SJSA1 (cell line): ENCODE results near the gene CALY. TPM values are rescaled to one million over a fixed set of nuclear protein-coding genes. Genes with fewer than 3 reads are reported as not detected.

ENCODE experiments used
- DNase-seq, 2 experiments: peaks; one replicate each; pipeline ENCODE4 v3.0.0-alpha.2; 2015 to 2020; ENCODE audit warnings: low spot score in 2 of 2, low read depth in 1 of 2
- H3K27ac ChIP-seq: fragments of 250-450 bp; sonication (Bioruptor Pico); 2 replicates; pipeline ENCODE4 v1.5.1; 2020; ENCODE audit warnings: mild to moderate bottlenecking, moderate library complexity
- H3K27me3 ChIP-seq: fragments of 250-450 bp; sonication (Bioruptor Pico); replicated peaks from 2 replicates; pipeline ENCODE4 v1.5.1; 2020; ENCODE audit warnings: mild to moderate bottlenecking, moderate library complexity
- H3K36me3 ChIP-seq: fragments of 250-450 bp; sonication (Bioruptor Pico); 2 replicates; pipeline ENCODE4 v1.5.1; 2020; ENCODE audit warnings: mild to moderate bottlenecking
- H3K4me1 ChIP-seq: fragments of 250-450 bp; sonication (Bioruptor Pico); replicated peaks from 2 replicates; pipeline ENCODE4 v1.6.1; 2021; ENCODE audit warnings: mild to moderate bottlenecking
- H3K4me3 ChIP-seq: fragments of 250-450 bp; sonication (Bioruptor Pico); 2 replicates; pipeline ENCODE4 v1.5.1; 2020; ENCODE audit warnings: mild to moderate bottlenecking
- H3K9me3 ChIP-seq: fragments of 250-450 bp; sonication (Bioruptor Pico); replicated peaks from 2 replicates; pipeline ENCODE4 v1.5.1; 2020; ENCODE audit warnings: mild to moderate bottlenecking
- total RNA-seq: library from RNA; depleted of rRNA; stranded (reverse); fragments of >200 nt; shearing (Covaris generic); gene quantifications from 2 replicates; pipeline ENCODE4 v1.2.3, GENCODE V29; 2014

Gene CALY
- total RNA-seq, 1 experiment from 2014 or later = not detected

- H3K27me3 ChIP-seq = no peaks in the 10 kb centered on the region
- no peak overlapping the region for H3K27ac ChIP-seq
- DNase-seq = no peak
- no peaks in the 10 kb centered on the region; the same call in 1 of the 2 replicates for H3K4me1 ChIP-seq
- H3K4me3 ChIP-seq = no peak overlapping the region
- H3K36me3 ChIP-seq = peaks cover 39% of the 10 kb centered on the region
- H3K9me3 ChIP-seq = no peaks in the 10 kb centered on the region
Observed at GRCh38 chr10:133312769-133313145, 23.9 kb downstream of the CALY start.

- H3K27me3 ChIP-seq = no peaks in the 10 kb centered on the region
- H3K27ac ChIP-seq = no peak overlapping the region
- H3K4me3 ChIP-seq = no peak overlapping the region
- peaks cover 5% of the 10 kb centered on the region for H3K4me1 ChIP-seq
- DNase-seq = no peak
- H3K36me3 ChIP-seq = peaks cover 41% of the 10 kb centered on the region
- H3K9me3 ChIP-seq = no peaks in the 10 kb centered on the region
Observed at GRCh38 chr10:133312016-133312768, 24.5 kb downstream of the CALY start.

GRCh38 chr10:133311570-133311969, 25.1 kb downstream of the CALY start:
- no peaks in the 10 kb centered on the region for H3K27me3 ChIP-seq
- H3K4me3 ChIP-seq = no peak overlapping the region
- no peaks in the 10 kb centered on the region for H3K9me3 ChIP-seq
- H3K36me3 ChIP-seq = peaks cover 45% of the 10 kb centered on the region
- DNase-seq = no peak
- peaks cover 8% of the 10 kb centered on the region for H3K4me1 ChIP-seq
- no peak overlapping the region for H3K27ac ChIP-seq

- Histone ChIP-seq H3K9me3 (no peaks in the 10 kb centered on the region), H3K27ac (no peak overlapping the region), H3K27me3 (no peaks in the 10 kb centered on the region), H3K4me1 (peaks cover 8% of the 10 kb centered on the region), H3K4me3 (no peak overlapping the region), H3K36me3 (peaks cover 45% of the 10 kb centered on the region)
- DNase-seq = no peak
Observed at GRCh38 chr10:133310789-133311188, 25.9 kb downstream of the CALY start.

- Histone ChIP-seq H3K27ac (no peak overlapping the region), H3K27me3 (no peaks in the 10 kb centered on the region), H3K36me3 (peaks cover 45% of the 10 kb centered on the region), H3K9me3 (no peaks in the 10 kb centered on the region), H3K4me1 (peaks cover 8% of the 10 kb centered on the region), H3K4me3 (no peak overlapping the region)
- no peak for DNase-seq
Observed at GRCh38 chr10:133310399-133310755, 26.3 kb downstream of the CALY start.

- Histone ChIP-seq H3K4me3 (no peak overlapping the region; the same call in 1 of the 2 replicates), H3K27me3 (no peaks in the 10 kb centered on the region), H3K9me3 (no peaks in the 10 kb centered on the region), H3K36me3 (peaks cover 45% of the 10 kb centered on the region), H3K27ac (no peak overlapping the region), H3K4me1 (peaks cover 8% of the 10 kb centered on the region)
- DNase-seq = no peak
Observed at GRCh38 chr10:133309720-133310398, 26.8 kb downstream of the CALY start.

- peaks cover 45% of the 10 kb centered on the region for H3K36me3 ChIP-seq
- peak overlapping the region; percentile 98 for H3K4me3 ChIP-seq
- H3K27me3 ChIP-seq = no peaks in the 10 kb centered on the region
- peaks cover 8% of the 10 kb centered on the region for H3K4me1 ChIP-seq
- DNase-seq = peak in 1 of 2 experiments; percentile 92
- no peaks in the 10 kb centered on the region for H3K9me3 ChIP-seq
- peak overlapping the region; percentile 92 for H3K27ac ChIP-seq
Observed at GRCh38 chr10:133309100-133309719, 27.5 kb downstream of the CALY start.

- Histone ChIP-seq H3K4me3 (peak within 1 kb of the TSS; percentile 98), H3K4me1 (peaks cover 8% of the 10 kb centered on the region), H3K36me3 (peaks cover 50% of the 10 kb centered on the region), H3K27me3 (no peaks in the 10 kb centered on the region), H3K27ac (peak within 1 kb of the TSS; percentile 92), H3K9me3 (no peaks in the 10 kb centered on the region)
- DNase-seq = peak; percentile 86 to 92
Observed at GRCh38 chr10:133308421-133309099, 28.1 kb downstream of the CALY start, which contains the start of the genes TUBGCP2 and ZNF511. Gene TUBGCP2 (minus strand): TSS chr10:133308872. CDS start chr10:133302941, 5,931 bp downstream. Gene ZNF511 (plus strand): TSS chr10:133308914. CDS start chr10:133308944, 30 bp downstream.

- Histone ChIP-seq H3K4me3 (peak overlapping the region; percentile 98), H3K4me1 (peaks cover 8% of the 10 kb centered on the region), H3K27me3 (no peaks in the 10 kb centered on the region), H3K9me3 (no peaks in the 10 kb centered on the region), H3K36me3 (peaks cover 51% of the 10 kb centered on the region), H3K27ac (peak overlapping the region; percentile 92)
- DNase-seq = peak; percentile 62 to 70
Observed at GRCh38 chr10:133307776-133308420, 28.8 kb downstream of the CALY start.

- DNase-seq = no peak
- Histone ChIP-seq H3K9me3 (no peaks in the 10 kb centered on the region), H3K27ac (no peak overlapping the region), H3K4me1 (peaks cover 8% of the 10 kb centered on the region), H3K27me3 (no peaks in the 10 kb centered on the region), H3K36me3 (peaks cover 52% of the 10 kb centered on the region), H3K4me3 (no peak overlapping the region)
Observed at GRCh38 chr10:133306941-133307379, 29.7 kb downstream of the CALY start.

- peaks cover 55% of the 10 kb centered on the region for H3K36me3 ChIP-seq
Observed at GRCh38 chr10:133306097-133306476, 30.6 kb downstream of the CALY start.

GRCh38 chr10:133303206-133303605, 33.5 kb downstream of the CALY start:
- peaks cover 55% of the 10 kb centered on the region for H3K36me3 ChIP-seq
- H3K27ac ChIP-seq = no peak overlapping the region
- no peak overlapping the region for H3K4me3 ChIP-seq

More at GRCh38 chr10:133306097-133306476, 30.6 kb downstream of the CALY start:
- Histone ChIP-seq H3K4me3 (no peak overlapping the region), H3K27ac (no peak overlapping the region), H3K4me1 (peaks cover 8% of the 10 kb centered on the region), H3K27me3 (no peaks in the 10 kb centered on the region), H3K9me3 (no peaks in the 10 kb centered on the region)
- DNase-seq = no peak

GRCh38 chr10:133302230-133302629, 34.5 kb downstream of the CALY start:
- no peaks in the 10 kb centered on the region for H3K27me3 ChIP-seq
- peaks cover 3% of the 10 kb centered on the region for H3K4me1 ChIP-seq
- peaks cover 60% of the 10 kb centered on the region for H3K36me3 ChIP-seq
- no peak overlapping the region for H3K4me3 ChIP-seq
- no peaks in the 10 kb centered on the region for H3K9me3 ChIP-seq
- H3K27ac ChIP-seq = no peak overlapping the region
- DNase-seq = no peak

More at GRCh38 chr10:133303206-133303605, 33.5 kb downstream of the CALY start:
- Histone ChIP-seq H3K4me1 (peaks cover 8% of the 10 kb centered on the region), H3K27me3 (no peaks in the 10 kb centered on the region), H3K9me3 (no peaks in the 10 kb centered on the region)
- DNase-seq = no peak
